T-helper 1 cell treated with Interleukin-12 subunit alpha and Interleukin-12 subunit beta and Interleukin-4 antibody, amounts not matched to agents 30 ng/mL and 1 ng/mL, for 36 hours (primary cell): Measurements from ENCODE around the gene NR2F1. TPM values are rescaled to one million over a fixed set of nuclear protein-coding genes. Genes with fewer than 3 reads are reported as not detected.

Experiments used
- intact Hi-C: fragments of 100-400 bp; cut with micrococcal nuclease; formaldehyde crosslinking; loops from one replicate; pipeline ENCODE4 v1.15.1; 2024
- total RNA-seq: library from RNA; stranded (reverse); gene quantifications from 2 replicates; pipeline ENCODE4 v1.2.3, GENCODE V29; 2022

The NR2F1 gene
- total RNA-seq, 1 donor from 2014 or later, result not detected

DNA sequence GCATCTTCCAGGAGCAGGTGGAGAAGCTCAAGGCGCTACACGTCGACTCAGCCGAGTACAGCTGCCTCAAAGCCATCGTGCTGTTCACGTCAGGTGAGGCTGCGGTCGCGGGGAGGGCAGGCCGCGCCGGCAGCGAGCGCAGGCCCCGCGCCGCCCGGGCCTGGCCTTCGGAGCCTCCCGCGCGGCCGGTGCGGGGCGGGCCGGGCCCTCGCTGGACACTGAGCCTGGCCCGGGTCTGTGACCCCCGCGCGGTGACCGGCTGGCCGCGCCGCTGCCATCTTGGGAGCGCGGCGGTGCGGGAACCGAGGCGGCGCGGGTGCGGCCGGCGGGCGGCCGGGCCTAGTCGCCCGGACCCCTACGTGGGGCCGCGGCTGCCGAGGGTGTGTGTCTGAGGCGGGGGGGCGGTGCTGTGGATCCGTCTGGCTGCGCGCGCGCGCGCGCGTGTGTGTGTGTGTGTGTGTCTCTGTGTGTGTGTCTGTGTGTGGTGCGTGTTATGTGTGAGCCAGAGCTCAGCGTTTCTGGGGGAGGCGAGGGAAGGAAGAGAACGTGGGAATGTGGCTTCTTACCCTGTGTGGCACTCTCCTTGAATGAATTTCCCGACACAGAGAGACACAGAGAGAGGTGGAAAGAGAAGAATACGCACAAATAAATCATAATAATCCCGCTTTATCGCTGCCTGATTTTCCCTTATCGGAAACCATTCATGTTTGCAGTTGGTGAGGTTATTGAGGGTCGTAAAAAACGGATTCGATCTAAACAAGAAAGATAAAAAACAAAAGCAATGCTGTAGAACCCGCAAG is 5.5 kb downstream of the NR2F1 start:
- intact Hi-C loops, result loop anchor here (10.0 kb wide), 1 partner anchor 986 kb away; no protein-coding TSS in a partner anchor

- intact Hi-C loops, result loop anchor here (10.0 kb wide), 1 partner anchor 986 kb away; no protein-coding TSS in a partner anchor
These were observed 6.3 kb downstream of the NR2F1 start for GRCh38 chr5:93589152-93589828.

GRCh38 chr5:93589829-93590215 is 6.8 kb downstream of the NR2F1 start:
- intact Hi-C loops, result loop anchor here (10.0 kb wide), 1 partner anchor 985 kb away; no protein-coding TSS in a partner anchor

GRCh38 chr5:93590493-93590892 is 7.5 kb downstream of the NR2F1 start:
- intact Hi-C loops, result no loop called here

GRCh38 chr5:93591323-93591945 is 8.4 kb downstream of the NR2F1 start:
- intact Hi-C loops, result no loop called here

DNA sequence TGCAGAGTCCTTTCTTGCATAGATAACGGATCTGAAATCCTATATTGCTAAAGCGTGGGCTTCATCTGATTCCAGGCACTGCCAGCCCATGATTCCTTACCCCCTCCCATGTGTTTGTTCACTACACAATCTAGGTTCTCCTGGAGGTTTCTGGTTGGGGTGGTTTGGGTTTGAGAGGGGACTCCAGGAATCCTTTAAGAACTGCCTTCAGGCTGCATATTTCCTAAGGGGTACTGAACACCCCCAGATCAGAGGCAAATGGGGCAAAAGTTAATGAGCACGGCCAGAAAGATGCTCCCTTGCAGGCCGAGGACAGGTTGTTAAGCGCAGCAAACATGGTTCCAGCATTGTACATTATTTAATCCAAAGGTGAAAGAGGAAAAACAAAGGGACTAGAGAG is 9.9 kb downstream of the NR2F1 start:
- intact Hi-C loops, result no loop called here

GRCh38 chr5:93593476-93594131 is 10.6 kb downstream of the NR2F1 start:
- intact Hi-C loops, result no loop called here

DNA sequence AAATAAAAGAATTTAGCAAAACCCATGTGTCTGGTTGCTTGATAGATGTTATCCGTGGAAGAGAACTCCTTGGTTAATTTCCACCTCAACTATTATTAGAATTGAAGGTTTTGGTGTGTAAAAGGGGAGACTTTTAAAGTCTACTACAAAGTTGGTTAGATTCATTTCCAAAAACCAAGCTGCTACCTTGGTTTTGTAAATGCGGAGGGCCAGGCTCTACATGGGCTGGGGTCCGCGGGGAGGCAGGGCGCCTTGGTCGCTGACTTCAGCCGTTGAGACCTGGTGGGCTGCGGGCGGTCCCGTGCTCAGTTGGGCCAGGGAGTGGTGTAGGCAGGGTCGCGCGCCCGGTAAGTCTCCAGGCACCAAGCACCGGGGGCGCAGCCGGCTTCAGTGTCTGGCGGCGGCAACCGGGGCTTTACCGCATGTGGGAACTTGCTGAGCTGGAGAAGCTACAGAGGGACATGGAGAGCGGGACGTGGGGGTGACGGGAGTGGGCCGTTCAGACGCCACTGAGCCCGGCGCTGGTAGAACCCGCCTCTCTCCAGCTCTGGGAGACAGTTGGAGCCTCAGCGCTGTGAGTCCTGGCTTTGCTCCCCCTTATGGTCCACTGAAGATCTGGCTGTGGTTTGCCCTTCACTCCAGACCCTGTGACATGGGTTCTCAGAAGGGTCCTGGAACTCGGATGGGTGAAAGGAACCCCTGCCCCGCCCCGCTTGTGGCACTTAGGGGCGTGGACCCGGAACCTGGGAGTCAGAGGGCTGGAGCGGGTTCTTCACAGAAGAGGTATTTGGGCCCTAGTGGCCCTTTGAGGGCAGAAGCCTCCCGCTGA is 11.8 kb downstream of the NR2F1 start:
- intact Hi-C loops, result loop anchor here (1.0 kb wide), 1 partner anchor 9 kb away; no protein-coding TSS in a partner anchor

DNA sequence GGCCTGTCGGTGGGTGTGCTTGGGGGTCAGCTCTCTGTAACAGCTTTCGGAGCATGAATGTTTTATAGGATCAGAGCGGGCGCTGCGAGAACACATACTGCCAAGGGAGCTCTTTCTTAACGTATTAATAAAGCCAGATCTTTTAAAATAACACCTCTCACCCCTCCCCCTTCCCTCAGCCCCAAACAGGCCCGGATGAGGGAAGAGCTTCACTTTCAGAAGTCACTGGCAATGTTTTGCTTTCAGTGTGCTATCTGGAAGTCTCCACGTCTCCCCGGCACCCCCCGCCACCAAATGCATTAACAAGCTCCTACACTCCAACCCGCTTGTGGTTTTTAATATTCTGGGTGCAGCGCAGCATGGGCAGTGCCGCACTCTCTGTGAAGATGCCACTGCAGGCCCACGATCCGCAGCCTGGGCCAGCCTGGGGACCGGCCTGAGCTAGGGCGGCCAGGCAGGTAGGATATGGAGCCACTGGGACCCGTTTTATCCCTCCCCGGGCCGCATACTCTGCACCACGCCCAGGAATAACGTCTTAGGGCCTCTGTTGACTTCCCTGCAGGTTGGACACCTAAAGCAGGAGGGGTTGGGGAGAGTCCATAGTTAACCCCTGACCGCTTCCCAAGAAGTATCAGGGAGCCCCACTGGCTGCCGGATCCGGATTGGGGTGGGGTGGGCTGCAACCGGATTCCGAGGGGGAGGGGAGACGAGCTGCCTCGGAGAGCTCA is 12.6 kb downstream of the NR2F1 start:
- intact Hi-C loops, result loop anchor here (1.0 kb wide), 1 partner anchor 9 kb away; no protein-coding TSS in a partner anchor

GRCh38 chr5:93596310-93596675 is 13.3 kb downstream of the NR2F1 start:
- intact Hi-C loops, result no loop called here

GRCh38 chr5:93596676-93597490 is 13.9 kb downstream of the NR2F1 start:
- intact Hi-C loops, result no loop called here

- intact Hi-C loops, result no loop called here
These were observed 15.3 kb downstream of the NR2F1 start for GRCh38 chr5:93598091-93599000.

DNA sequence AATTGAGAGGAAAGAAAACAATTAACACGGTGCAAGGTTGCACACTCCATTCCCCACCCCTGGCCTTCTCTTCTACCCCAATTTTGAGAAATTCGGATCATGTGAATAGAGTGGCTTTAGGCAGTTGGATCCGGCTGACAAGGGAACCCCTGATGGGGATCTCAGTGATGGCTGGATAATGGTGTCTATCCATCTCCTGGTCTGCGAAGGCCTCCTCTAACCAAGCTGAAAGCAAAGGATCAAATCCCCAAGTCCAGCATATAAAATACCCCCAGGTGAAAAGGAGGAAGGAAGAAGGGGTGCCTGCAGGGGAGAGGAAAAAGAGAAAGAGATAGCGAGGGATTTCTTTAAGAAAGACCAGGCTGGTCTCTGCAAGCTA is 16.0 kb downstream of the NR2F1 start:
- intact Hi-C loops, result no loop called here

- intact Hi-C loops, result no loop called here
These were observed 16.5 kb downstream of the NR2F1 start for GRCh38 chr5:93599399-93600120.

DNA sequence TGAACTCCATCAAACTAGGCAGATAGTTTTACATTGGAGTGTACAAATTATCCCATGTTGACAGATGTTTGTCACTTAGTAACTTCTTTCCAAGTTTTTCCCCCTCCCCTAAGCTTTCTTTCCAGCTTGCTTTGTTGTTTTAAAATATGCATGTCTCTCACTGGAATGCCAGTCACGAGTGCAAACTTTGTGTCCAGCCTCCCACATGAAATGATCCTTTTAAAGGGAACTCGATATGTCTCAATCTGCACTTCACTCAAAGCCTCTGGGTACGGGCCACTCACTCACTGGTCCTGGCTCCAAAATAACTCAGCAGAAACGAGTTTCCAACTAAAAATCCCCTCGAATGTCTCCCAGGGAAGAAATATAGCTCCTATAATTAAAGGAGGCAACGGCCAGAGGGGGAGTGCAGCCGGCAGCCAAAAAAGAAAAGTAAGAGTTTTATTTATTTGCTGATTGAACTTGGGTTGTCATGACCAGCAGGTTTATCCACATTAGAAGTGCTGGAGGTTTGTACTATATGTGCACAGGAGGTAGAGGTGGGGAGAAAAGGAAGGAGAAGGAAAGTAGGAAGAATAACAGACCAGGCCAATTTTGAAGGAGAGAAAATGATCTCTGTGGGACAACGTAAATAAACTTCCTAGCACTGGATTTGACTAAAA is 17.5 kb downstream of the NR2F1 start:
- intact Hi-C loops, result no loop called here

- intact Hi-C loops, result no loop called here
These were observed 18.2 kb downstream of the NR2F1 start for GRCh38 chr5:93601071-93601801.
